ENCODE results near the gene ALCAM.

The ALCAM gene

DNA sequence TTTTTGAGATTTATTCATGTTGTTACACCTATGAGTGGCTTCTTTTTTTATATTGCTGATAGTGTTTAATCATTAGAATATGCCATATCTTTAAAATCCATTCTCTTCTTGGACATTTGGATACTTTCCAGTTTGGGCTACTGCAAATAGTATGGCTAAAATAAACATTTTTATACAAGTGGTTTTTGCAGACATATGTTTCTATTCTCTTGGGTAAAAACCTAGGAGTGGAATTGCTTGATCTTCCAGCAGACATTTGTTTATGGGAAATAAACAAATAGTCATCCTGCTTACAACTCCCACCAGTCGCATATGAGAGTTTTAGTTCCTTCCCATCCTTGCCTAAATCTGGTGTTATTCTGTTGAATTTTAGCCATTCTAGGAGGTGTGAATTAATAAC, 193.1 kb downstream of the ALCAM start:
- no peak overlapping the region for H3K4me3 ChIP-seq (replicated peaks; ENCODE audit: low read depth, low read length)
- TF ChIP-seq, protein P1, sequence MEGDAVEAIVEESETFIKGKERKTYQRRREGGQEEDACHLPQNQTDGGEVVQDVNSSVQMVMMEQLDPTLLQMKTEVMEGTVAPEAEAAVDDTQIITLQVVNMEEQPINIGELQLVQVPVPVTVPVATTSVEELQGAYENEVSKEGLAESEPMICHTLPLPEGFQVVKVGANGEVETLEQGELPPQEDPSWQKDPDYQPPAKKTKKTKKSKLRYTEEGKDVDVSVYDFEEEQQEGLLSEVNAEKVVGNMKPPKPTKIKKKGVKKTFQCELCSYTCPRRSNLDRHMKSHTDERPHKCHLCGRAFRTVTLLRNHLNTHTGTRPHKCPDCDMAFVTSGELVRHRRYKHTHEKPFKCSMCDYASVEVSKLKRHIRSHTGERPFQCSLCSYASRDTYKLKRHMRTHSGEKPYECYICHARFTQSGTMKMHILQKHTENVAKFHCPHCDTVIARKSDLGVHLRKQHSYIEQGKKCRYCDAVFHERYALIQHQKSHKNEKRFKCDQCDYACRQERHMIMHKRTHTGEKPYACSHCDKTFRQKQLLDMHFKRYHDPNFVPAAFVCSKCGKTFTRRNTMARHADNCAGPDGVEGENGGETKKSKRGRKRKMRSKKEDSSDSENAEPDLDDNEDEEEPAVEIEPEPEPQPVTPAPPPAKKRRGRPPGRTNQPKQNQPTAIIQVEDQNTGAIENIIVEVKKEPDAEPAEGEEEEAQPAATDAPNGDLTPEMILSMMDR (IDR thresholded peaks at IDR 0.05; ENCODE audit: low read length, missing control alignments): no peak
- no peak for DNase-seq (ENCODE audit: low read depth)

DNA sequence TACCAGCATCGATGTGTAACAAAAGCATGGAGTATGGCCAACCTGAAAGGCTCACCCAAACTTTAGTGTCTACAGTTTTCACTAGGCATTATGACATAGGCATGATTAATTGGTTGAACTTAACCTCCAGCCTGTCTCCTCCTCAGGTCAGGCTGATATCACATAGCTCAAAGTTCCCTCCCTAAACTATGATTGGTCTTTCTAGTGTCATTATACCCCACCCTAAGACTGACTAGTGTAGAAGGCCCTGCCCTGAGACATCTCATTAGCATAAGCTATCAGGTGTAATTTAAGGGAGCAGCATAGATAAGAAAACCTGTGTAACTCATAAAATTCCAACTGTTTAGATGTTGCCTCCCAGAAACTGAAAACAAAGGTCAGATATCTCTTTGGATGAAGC, 195.2 kb downstream of the ALCAM start:
- DNase-seq (ENCODE audit: low read depth): no peak
- TF ChIP-seq, protein P1 (IDR thresholded peaks at IDR 0.05; ENCODE audit: low read length, missing control alignments): no peak
- no peak overlapping the region for H3K4me3 ChIP-seq (replicated peaks; ENCODE audit: low read depth, low read length)

DNA sequence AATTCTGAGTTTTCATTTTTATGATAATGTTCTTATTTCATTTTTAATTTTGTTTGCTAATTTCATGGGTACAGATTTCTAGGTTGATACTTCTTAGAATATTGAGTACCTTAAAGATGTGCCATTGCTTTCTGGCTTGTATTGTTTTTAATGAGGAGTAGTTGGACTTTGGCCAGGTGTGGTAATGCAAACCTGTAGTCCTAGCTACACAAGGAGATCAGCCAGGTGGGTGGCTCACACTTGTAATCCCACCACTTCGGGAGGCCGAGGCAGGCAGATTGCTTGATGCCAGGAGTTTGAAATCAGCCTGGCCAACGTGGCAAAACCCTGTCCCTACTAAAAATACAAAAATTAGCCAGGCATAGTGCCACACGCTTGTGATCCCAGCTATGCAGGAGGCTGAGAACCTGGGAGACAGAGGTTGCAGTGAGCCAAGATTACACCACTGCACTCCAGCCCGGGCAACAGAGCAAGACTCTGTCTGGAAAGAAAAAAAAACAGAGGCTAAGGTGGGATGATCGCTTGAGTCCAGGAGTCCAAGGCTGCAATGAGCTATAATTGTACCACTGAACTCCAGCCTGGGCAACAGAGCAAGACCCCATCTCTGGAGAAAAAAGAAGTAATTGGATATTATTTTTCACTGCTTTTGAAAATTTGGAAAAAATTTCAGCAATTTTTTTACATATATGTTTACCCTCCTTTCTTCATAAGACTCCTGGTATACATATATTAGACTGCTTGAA, 198.0 kb downstream of the ALCAM start:
- DNase-seq (ENCODE audit: low read depth): no peak
- TF ChIP-seq, protein P1 (IDR thresholded peaks at IDR 0.05; ENCODE audit: low read length, missing control alignments): no peak
- H3K4me3 ChIP-seq (replicated peaks; ENCODE audit: low read depth, low read length): no peak overlapping the region

DNA sequence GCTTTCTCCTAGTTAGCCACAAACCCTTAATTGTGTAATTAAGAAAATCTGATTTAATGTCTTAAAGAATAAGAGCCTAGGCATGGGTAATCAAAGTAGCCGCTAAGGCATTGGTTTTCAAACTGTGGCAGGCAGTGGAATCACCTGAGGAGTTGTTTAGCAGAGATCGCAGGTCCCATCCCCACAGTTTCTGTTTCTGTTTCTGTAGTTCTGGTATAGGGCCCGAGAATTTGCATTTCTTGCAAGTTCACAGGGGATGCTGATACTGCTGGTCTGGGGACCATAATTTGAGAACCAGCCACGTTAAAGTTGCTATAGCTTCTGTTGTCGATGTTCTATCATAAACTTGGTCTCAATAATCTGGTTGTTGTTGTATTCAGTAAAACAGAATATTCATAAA, 204.3 kb downstream of the ALCAM start:
- DNase-seq (ENCODE audit: low read depth): no peak
- TF ChIP-seq, protein P1 (IDR thresholded peaks at IDR 0.05; ENCODE audit: low read length, missing control alignments): no peak

DNA sequence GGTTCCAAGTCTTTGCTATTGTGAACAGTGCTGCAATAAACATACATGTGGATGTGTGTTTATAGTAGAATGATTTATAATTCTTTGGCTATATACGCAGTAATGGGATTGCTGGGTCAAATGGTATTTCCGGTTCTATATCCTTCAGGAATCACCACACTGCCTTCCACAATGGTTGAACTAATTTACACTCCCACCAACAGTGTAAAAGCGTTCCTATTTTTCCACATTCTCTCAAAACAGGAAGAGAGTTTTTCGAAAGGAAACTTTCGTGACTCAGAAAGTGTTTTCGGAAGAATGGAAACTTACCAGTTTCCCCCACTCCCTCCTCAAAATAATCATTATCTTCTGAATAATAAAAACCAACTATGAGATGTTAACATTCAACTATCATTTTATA, 205.8 kb downstream of the ALCAM start:
- TF ChIP-seq, protein P1 (IDR thresholded peaks at IDR 0.05; ENCODE audit: low read length, missing control alignments): no peak
- DNase-seq (ENCODE audit: low read depth): no peak
- no peak overlapping the region for H3K4me3 ChIP-seq (replicated peaks; ENCODE audit: low read depth, low read length)

More for the DNA sequence above, 204.3 kb downstream of the ALCAM start:
- H3K4me3 ChIP-seq (replicated peaks; ENCODE audit: low read depth, low read length): no peak overlapping the region

DNA sequence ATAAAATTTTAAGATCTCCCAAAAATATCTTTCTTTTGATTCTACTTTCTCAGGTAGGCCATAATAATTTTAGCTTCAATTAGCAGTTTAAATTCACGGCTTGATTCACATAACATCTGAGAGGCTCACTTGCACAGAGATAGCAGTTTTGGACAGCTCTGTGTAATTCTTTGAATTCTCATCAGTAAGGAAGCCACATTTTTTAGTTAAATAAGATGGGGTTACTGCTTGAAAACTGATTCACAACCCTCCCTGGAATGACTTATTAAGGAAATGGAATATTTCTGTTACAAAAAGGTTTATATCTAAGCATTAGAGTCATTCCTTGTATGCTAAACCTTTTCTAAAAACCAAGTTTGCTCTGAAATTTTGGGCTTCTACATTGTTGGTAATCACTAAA, 212.7 kb downstream of the ALCAM start:
- no peak overlapping the region for H3K4me3 ChIP-seq (replicated peaks; ENCODE audit: low read depth, low read length)
- TF ChIP-seq, protein P1 (IDR thresholded peaks at IDR 0.05; ENCODE audit: low read length, missing control alignments): no peak
- DNase-seq (ENCODE audit: low read depth): no peak
